ENCODE results near the gene LCK. TPM values are rescaled to one million over a fixed set of nuclear protein-coding genes. Genes with fewer than 3 reads are reported as not detected.

Gene LCK
- total RNA-seq, 2 experiments from 2014 or later = 224 to 246 TPM

GRCh38 chr1:32240140-32240951 is 10.7 kb upstream of the LCK start:
- intact Hi-C loops (cut with micrococcal nuclease) = loop anchor here (1.0 kb wide), 1 partner anchor 8 kb away; no protein-coding TSS in a partner anchor
- no peak overlapping the region for H3K27ac Mint-ChIP-seq

DNA sequence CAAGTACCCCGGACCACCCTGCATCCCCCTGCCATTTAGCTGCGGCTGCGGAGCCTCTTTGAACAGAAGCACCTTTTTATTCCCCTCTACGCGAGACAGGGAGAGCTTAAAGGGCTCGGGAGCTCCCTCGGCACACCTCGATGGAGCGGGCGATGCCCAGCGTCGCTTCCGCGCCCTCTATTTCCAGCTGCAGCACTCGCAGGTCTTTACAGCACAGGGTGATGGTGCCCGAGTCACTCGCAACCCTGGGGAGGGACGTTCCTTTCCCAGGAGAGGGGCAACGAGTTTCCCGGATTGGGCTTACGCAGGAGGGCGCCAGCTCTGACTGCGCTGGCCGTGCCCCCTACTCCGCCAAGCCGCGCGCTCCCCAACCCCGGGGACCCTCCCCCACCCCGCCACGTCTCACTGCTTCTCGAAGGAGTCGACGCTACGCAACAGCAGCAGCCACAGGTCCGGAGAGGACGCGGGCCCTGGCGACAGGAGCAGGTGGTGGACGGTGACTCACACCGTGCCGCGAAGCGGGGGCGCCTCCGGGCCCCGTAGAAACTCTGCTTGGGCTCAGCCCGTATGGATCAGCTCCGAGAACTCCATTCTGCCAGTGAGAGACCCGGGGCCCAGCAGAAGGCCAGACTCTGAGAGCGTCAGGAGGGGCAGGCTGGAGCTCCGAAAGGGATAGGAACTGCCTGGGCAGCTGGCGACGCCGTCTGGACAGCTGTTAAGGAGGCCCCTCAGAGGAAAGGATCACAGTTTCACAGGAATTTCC is 9.9 kb upstream of the LCK start:
- Mint-ChIP-seq H3K4me3 (peak overlapping the region; percentile 78), H3K9me3 (no peaks in the 10 kb centered on the region), H3K36me3 (no peaks in the 10 kb centered on the region), H3K4me1 (ENCODE audit: low read depth) (peaks cover 19% of the 10 kb centered on the region), H3K27ac (no peak overlapping the region), H3K27me3 (no peaks in the 10 kb centered on the region)
- ChIA-PET POLR2A (interaction anchor here (0.6 to 2.7 kb wide), 7 partner anchors 9 to 94 kb away, joined by 3 to 37 read pairs (median 4); partner anchors contain the start of genes LCK and MARCKSL1), CTCF (interaction anchor here (1.0 to 6.2 kb wide), 13 partner anchors 8 to 159 kb away, joined by 3 to 50 read pairs (median 5); partner anchors contain the start of genes CCDC28B, FAM167B, HDAC1 and IQCC)
- DNase-seq = peak; percentile 58
- intact Hi-C loops (cut with micrococcal nuclease) = no loop called here

More at GRCh38 chr1:32240140-32240951, 10.7 kb upstream of the LCK start:
- Mint-ChIP-seq H3K4me3 (peak overlapping the region; percentile 78), H3K27me3 (no peaks in the 10 kb centered on the region), H3K9me3 (no peaks in the 10 kb centered on the region), H3K4me1 (ENCODE audit: low read depth) (peaks cover 19% of the 10 kb centered on the region), H3K36me3 (no peaks in the 10 kb centered on the region)
- CTCF ChIA-PET = interaction anchor here (1.0 to 6.2 kb wide), 14 partner anchors 9 to 160 kb away, joined by 3 to 50 read pairs (median 5); partner anchors contain the start of genes CCDC28B, FAM167B, HDAC1 and IQCC
- DNase-seq = peak; percentile 71
- POLR2A ChIA-PET = interaction anchor here (1.0 to 2.7 kb wide), 7 partner anchors 9 to 95 kb away, joined by 3 to 37 read pairs (median 4); partner anchors contain the start of genes LCK and MARCKSL1

DNA sequence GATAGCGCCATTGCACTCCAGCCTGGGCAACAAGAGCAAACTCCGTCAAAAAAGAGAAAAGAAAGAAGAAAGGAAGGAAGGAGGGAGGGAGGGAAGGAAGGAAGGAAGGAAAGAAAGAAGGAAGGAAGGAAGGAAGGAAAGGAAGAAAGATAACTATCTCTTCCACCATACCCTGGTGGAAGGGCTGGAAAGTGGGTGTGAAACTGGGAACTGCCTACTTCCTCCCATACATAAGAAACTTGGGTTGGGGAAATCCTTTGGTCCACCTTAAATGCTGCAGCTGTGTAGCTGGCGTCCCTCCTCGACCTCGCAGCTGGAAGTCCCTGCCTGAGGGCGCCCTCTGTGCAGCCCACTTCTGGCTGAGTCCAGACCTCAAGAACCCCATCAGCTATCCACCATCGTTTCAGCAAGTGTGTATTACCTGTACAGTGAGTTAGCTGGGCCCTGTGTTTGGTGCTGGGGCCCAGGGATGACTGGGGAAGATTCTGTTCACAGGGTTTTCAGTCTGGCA is 8.7 kb upstream of the LCK start:
- intact Hi-C loops (cut with micrococcal nuclease) = no loop called here
- ChIA-PET CTCF (interaction anchor here (0.7 to 4.7 kb wide), 2 partner anchors 26 to 202 kb away, joined by 3 to 27 read pairs; no protein-coding TSS in a partner anchor), POLR2A (interaction anchor here (0.7 kb wide), 1 partner anchor 24 kb away, joined by 5 read pairs; no protein-coding TSS in a partner anchor)
- DNase-seq = no peak
- Mint-ChIP-seq H3K4me3 (no peak overlapping the region), H3K36me3 (no peaks in the 10 kb centered on the region), H3K27ac (no peak overlapping the region), H3K9me3 (no peaks in the 10 kb centered on the region), H3K27me3 (no peaks in the 10 kb centered on the region), H3K4me1 (ENCODE audit: low read depth) (peaks cover 28% of the 10 kb centered on the region)

DNA sequence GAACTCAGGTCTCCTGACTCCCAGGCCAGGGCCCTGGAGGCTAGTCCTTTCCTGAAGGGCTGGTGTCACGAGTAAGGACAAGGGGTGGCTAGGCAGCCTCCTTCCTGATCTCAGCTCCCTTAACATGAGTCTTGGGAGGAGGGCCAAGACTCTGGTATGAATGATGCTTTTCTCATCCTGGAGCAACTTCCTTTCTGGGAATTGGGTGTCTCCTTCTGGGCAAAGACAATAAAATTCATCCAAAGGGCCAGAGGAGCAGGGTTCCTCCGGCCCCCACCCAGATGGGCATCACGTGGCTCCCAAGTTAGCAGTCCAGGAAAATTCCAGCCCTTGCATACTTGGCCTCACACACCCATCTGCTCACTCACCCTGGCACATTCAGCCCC is 4.2 kb upstream of the LCK start, which contains the start of gene FAM167B:
Gene FAM167B, plus strand, starts transcription at position 335 of the 386 bp plus-strand sequence. CDS start 200 bp downstream, outside the sequence.
- peak within 1 kb of the TSS; percentile 60 for H3K4me3 Mint-ChIP-seq
- no peaks in the 10 kb centered on the region for H3K27me3 Mint-ChIP-seq
- peaks cover 7% of the 10 kb centered on the region for H3K36me3 Mint-ChIP-seq
- H3K9me3 Mint-ChIP-seq = no peaks in the 10 kb centered on the region
- no peak for DNase-seq
- ChIA-PET POLR2A (no interaction called here), CTCF (interaction anchor here (0.6 to 5.8 kb wide), 9 partner anchors 8 to 273 kb away, joined by 3 to 65 read pairs (median 11); partner anchors contain the start of genes EIF3I, IQCC and TMEM234)
- H3K4me1 Mint-ChIP-seq (ENCODE audit: low read depth) = peaks cover 50% of the 10 kb centered on the region
- intact Hi-C loops (cut with micrococcal nuclease) = no loop called here
- peak within 1 kb of the TSS; percentile 97 for H3K27ac Mint-ChIP-seq

GRCh38 chr1:32247452-32247851 is 3.6 kb upstream of the LCK start:
- intact Hi-C loops (cut with micrococcal nuclease) = no loop called here
- CTCF ChIA-PET = interaction anchor here (0.6 to 5.8 kb wide), 19 partner anchors 9 to 274 kb away, joined by 3 to 65 read pairs (median 8); partner anchors contain the start of genes CCDC28B, EIF3I, HDAC1 and IQCC
- Mint-ChIP-seq H3K4me1 (ENCODE audit: low read depth) (peaks cover 46% of the 10 kb centered on the region), H3K27me3 (no peaks in the 10 kb centered on the region), H3K36me3 (peaks cover 12% of the 10 kb centered on the region), H3K27ac (peak overlapping the region; percentile 97), H3K4me3 (no peak overlapping the region), H3K9me3 (no peaks in the 10 kb centered on the region)
- DNase-seq = no peak
- POLR2A ChIA-PET = interaction anchor here (0.6 to 4.3 kb wide), 4 partner anchors 7 to 88 kb away, joined by 3 to 37 read pairs (median 6); partner anchors contain the start of genes HDAC1 and MARCKSL1

DNA sequence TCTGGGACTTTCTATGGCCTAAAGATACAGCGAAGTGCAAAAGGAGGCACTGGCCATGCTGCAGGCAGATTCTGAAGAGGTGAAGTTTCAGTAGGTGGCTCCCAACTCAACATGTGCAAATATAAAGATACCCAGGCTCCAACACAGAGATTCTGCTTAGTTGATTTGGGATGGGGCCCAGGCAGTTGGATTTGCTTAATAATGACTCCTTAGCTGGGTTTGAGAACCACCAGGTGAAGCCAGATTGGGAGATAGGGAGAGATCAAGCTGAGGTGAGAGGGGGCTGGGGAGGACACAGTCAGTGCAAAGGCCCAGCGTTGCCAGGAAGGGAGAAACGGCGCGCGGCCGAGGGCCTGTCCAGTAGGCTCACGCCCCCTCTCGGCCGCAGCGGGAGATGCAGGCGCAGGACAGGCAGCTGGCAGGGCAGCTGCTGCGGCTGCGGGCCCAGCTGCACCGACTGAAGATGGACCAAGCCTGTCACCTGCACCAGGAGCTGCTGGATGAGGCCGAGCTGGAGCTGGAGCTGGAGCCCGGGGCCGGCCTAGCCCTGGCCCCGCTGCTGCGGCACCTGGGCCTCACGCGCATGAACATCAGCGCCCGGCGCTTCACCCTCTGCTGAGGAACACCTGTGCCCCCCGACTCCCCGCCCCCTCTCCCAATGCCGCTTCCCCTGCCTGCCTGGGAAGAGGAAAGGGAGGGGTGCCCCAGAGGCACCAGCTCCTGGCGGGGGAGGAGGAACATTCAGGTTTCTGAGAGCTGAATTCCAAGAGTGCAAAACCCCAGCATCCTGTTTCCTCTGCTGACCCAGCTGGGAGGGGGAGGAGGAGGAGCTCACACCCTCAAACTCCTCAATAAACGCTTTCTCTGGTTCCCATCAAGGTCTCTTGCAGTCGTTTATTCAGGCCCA is 2.8 kb upstream of the LCK start:
- Mint-ChIP-seq H3K27me3 (no peaks in the 10 kb centered on the region), H3K4me3 (peak overlapping the region; percentile 60), H3K4me1 (ENCODE audit: low read depth) (peaks cover 44% of the 10 kb centered on the region), H3K36me3 (peaks cover 19% of the 10 kb centered on the region), H3K9me3 (no peaks in the 10 kb centered on the region), H3K27ac (peak overlapping the region; percentile 97)
- CTCF ChIA-PET = interaction anchor here (0.7 to 5.8 kb wide), 35 partner anchors 8 to 165 kb away, joined by 3 to 65 read pairs (median 4); partner anchors contain the start of genes BSDC1, CCDC28B, EIF3I and HDAC1
- intact Hi-C loops (cut with micrococcal nuclease) = loop anchor here (1.0 to 2.0 kb wide), 2 partner anchors 8 to 25 kb away; partner anchors contain the start of genes EIF3I and TMEM234
- DNase-seq = peak; percentile 89
- POLR2A ChIA-PET = interaction anchor here (0.6 to 4.3 kb wide), 8 partner anchors 7 to 88 kb away, joined by 3 to 37 read pairs (median 5); partner anchors contain the start of genes HDAC1 and MARCKSL1

GRCh38 chr1:32249831-32250525 is 1.1 kb upstream of the LCK start:
- Mint-ChIP-seq H3K27me3 (no peaks in the 10 kb centered on the region), H3K9me3 (no peaks in the 10 kb centered on the region), H3K36me3 (peaks cover 25% of the 10 kb centered on the region), H3K4me1 (ENCODE audit: low read depth) (peaks cover 49% of the 10 kb centered on the region), H3K4me3 (peak overlapping the region; percentile 96), H3K27ac (peak overlapping the region; percentile 97)
- ChIA-PET CTCF (interaction anchor here (0.8 to 5.8 kb wide), 8 partner anchors 10 to 142 kb away, joined by 3 to 65 read pairs (median 24); partner anchors contain the start of genes EIF3I, HDAC1 and TMEM234), POLR2A (interaction anchor here (0.7 to 4.3 kb wide), 15 partner anchors 9 to 236 kb away, joined by 3 to 37 read pairs (median 3); partner anchors contain the start of genes BSDC1, HDAC1, KHDRBS1 and KPNA6)
- intact Hi-C loops (cut with micrococcal nuclease) = loop anchor here (1.0 to 2.0 kb wide), 7 partner anchors 23 to 145 kb away; partner anchors contain the start of genes BSDC1, EIF3I, HDAC1 and MARCKSL1
- DNase-seq = peak; percentile 91

GRCh38 chr1:32255072-32256071 is 4.3 kb downstream of the LCK start:
- intact Hi-C loops (cut with micrococcal nuclease) = loop anchor here (1.0 kb wide), 1 partner anchor 8 kb away; no protein-coding TSS in a partner anchor
- Mint-ChIP-seq H3K4me1 (ENCODE audit: low read depth) (peaks cover 42% of the 10 kb centered on the region), H3K4me3 (peak overlapping the region; percentile 77), H3K36me3 (peaks cover 41% of the 10 kb centered on the region), H3K9me3 (no peaks in the 10 kb centered on the region), H3K27me3 (no peaks in the 10 kb centered on the region), H3K27ac (peak overlapping the region; percentile 93)
- POLR2A ChIA-PET = interaction anchor here (0.5 to 1.8 kb wide), 6 partner anchors 8 to 81 kb away, joined by 3 to 13 read pairs (median 4); partner anchors contain the start of genes HDAC1, MARCKSL1 and TXLNA
- DNase-seq = peak; percentile 53
- CTCF ChIA-PET = interaction anchor here (0.6 to 2.8 kb wide), 6 partner anchors 10 to 579 kb away, joined by 3 to 7 read pairs (median 3); partner anchors contain the start of genes HDAC1 and TXLNA

Data from activated CD4-positive, alpha-beta memory T cell treated with anti-CD3 and anti-CD28 coated beads for 36 hours (primary cell).